CD14-positive monocyte (primary cell): ENCODE results near the gene SGCD. TPM values are rescaled to one million over a fixed set of nuclear protein-coding genes. Genes with fewer than 3 reads are reported as not detected.

Experiments
- DNase-seq, 3 donors: peaks; one replicate each; pipeline ENCODE4 v3.0.0-alpha.2; 2011 to 2022
- H2AFZ ChIP-seq: 2 replicates; pipeline ENCODE4 v1.6.0; 2012; ENCODE audit warnings: mild to moderate bottlenecking, low read depth, low read length, inconsistent platforms; ENCODE audit not compliant: insufficient read depth, poor library complexity, severe bottlenecking
- H3K27ac ChIP-seq, 2 donors: 1 replicate in 1 of 2; 2 replicates in 1 of 2; pipeline ENCODE4 v1.5.1; 2012 to 2013; ENCODE audit warnings: low read length in 2 of 2, control low read depth in 1 of 2, inconsistent platforms in 1 of 2, low read depth in 1 of 2, mild to moderate bottlenecking in 1 of 2
- H3K27me3 ChIP-seq, 2 donors: one replicate each; pipeline versions ENCODE4 v1.6.0 to v1.6.1; 2011 to 2013; ENCODE audit warnings: low read length in 2 of 2; ENCODE audit not compliant: control insufficient read depth in 2 of 2, insufficient read depth in 2 of 2
- H3K36me3 ChIP-seq, 2 donors: replicated peaks in 1 of 2; 1 replicate in 1 of 2; 2 replicates in 1 of 2; pipeline versions ENCODE4 v1.5.1 to v1.6.1; 2012 to 2013; ENCODE audit warnings: low read length in 2 of 2, control low read depth in 1 of 2, inconsistent platforms in 1 of 2, mild to moderate bottlenecking in 1 of 2; ENCODE audit not compliant: insufficient read depth in 2 of 2, control insufficient read depth in 1 of 2
- H3K4me1 ChIP-seq, 2 donors: 1 replicate in 1 of 2; 2 replicates in 1 of 2; pipeline versions ENCODE4 v1.5.1 to v1.6.1; 2012 to 2013; ENCODE audit warnings: low read length in 2 of 2, control low read depth in 1 of 2, inconsistent platforms in 1 of 2, mild to moderate bottlenecking in 1 of 2, moderate library complexity in 1 of 2; ENCODE audit not compliant: insufficient read depth in 2 of 2, control insufficient read depth in 1 of 2
- H3K4me2 ChIP-seq: replicated peaks from 2 replicates; pipeline ENCODE3; 2012; ENCODE audit warnings: low read length, moderate library complexity, mild to moderate bottlenecking; ENCODE audit not compliant: poor library complexity, severe bottlenecking; ENCODE audit errors: extremely low read depth
- H3K4me3 ChIP-seq, 3 experiments: fragments of 200-600 bp in 1 of 3; sonication (generic) in 1 of 3; replicated peaks in 1 of 3; 1 replicate in 2 of 3; 2 replicates in 1 of 3; pipeline ENCODE4 v1.5.1; 2011 to 2013; ENCODE audit warnings: low read length in 3 of 3, mild to moderate bottlenecking in 3 of 3, control low read depth in 2 of 3, low read depth in 2 of 3, inconsistent platforms in 1 of 3, moderate library complexity in 1 of 3
- H3K79me2 ChIP-seq: 2 replicates; pipeline ENCODE4 v1.6.0; 2012; ENCODE audit warnings: mild to moderate bottlenecking, control low read depth, inconsistent platforms, low read length, moderate library complexity; ENCODE audit not compliant: insufficient read depth
- H3K9ac ChIP-seq: 2 replicates; pipeline ENCODE4 v1.6.0; 2017; ENCODE audit warnings: low read length, mild to moderate bottlenecking; ENCODE audit not compliant: insufficient read depth, poor library complexity, severe bottlenecking
- H3K9me3 ChIP-seq, 2 donors: replicated peaks in 1 of 2; 1 replicate in 1 of 2; 2 replicates in 1 of 2; pipeline versions ENCODE4 v1.5.1 to v1.6.1; 2012 to 2013; ENCODE audit warnings: low read length in 2 of 2, control low read depth in 1 of 2; ENCODE audit not compliant: control insufficient read depth in 1 of 2, insufficient read depth in 1 of 2
- H4K20me1 ChIP-seq: 2 replicates; pipeline ENCODE4 v1.6.0; 2012; ENCODE audit warnings: mild to moderate bottlenecking, low read length, control low read depth, moderate library complexity; ENCODE audit not compliant: insufficient read depth
- H3K27ac Mint-ChIP-seq, 7 donors: one replicate each; pipeline ENCODE4 v1.8.0; 2020; ENCODE audit warnings: mild to moderate bottlenecking in 7 of 7, mixed read lengths in 7 of 7, moderate library complexity in 6 of 7, inconsistent platforms in 2 of 7
- H3K27me3 Mint-ChIP-seq, 3 donors: one replicate each; pipeline ENCODE4 v1.8.0; 2021 to 2022; ENCODE audit warnings: low read depth in 3 of 3, mild to moderate bottlenecking in 3 of 3, mixed read lengths in 3 of 3, moderate library complexity in 3 of 3, inconsistent platforms in 1 of 3
- H3K36me3 Mint-ChIP-seq, 2 donors: one replicate each; pipeline ENCODE4 v1.8.0; 2020; ENCODE audit warnings: mixed read lengths in 2 of 2, inconsistent platforms in 1 of 2, mild to moderate bottlenecking in 1 of 2
- H3K4me1 Mint-ChIP-seq: one replicate; pipeline ENCODE4 v1.8.0; 2020; ENCODE audit warnings: mild to moderate bottlenecking, mixed read lengths
- H3K4me3 Mint-ChIP-seq, 2 donors: one replicate each; pipeline ENCODE4 v1.8.0; 2020; ENCODE audit warnings: mild to moderate bottlenecking in 2 of 2, mixed read lengths in 2 of 2, moderate library complexity in 1 of 2
- H3K9me3 Mint-ChIP-seq, 7 donors: one replicate each; pipeline ENCODE4 v1.8.0; 2020 to 2022; ENCODE audit warnings: mixed read lengths in 7 of 7, mild to moderate bottlenecking in 6 of 7, moderate library complexity in 6 of 7, inconsistent platforms in 2 of 7
- WGBS: methylation state at CpG from one replicate; pipeline ENCODE4 v1.1.5; 2013; ENCODE audit warnings: missing lambda C conversion rate; ENCODE audit not compliant: insufficient coverage; 5-methylcytosine and 5-hydroxymethylcytosine counted together
- intact Hi-C, 2 donors: fragments of 100-400 bp; cut with micrococcal nuclease; formaldehyde crosslinking; loops; one replicate each; pipeline versions ENCODE4 v1.15.0 to v1.15.1; 2023
- polyA plus RNA-seq, 3 donors: library from polyadenylated mRNA; depleted of rRNA in 1 of 3; unstranded in 2 of 3; stranded (reverse) in 1 of 3; fragments of 300-500 nt in 2 of 3; fragments of >200 nt in 1 of 3; fragmentation: Illumina TruSeq in 2 of 3; gene quantifications; 1 replicate in 2 of 3; 2 replicates in 1 of 3; pipeline ENCODE4 v1.2.3, GENCODE V29; 2012 to 2021
- TF ChIP-seq, protein P1 (sequence below): fragments of 200-600 bp; IDR thresholded peaks from one replicate; pipeline ENCODE4 v1.8.0; 2022; ENCODE audit warnings: antibody characterized with exemption, mild to moderate bottlenecking

Gene SGCD
- polyA plus RNA-seq, 3 donors: not detected

DNA sequence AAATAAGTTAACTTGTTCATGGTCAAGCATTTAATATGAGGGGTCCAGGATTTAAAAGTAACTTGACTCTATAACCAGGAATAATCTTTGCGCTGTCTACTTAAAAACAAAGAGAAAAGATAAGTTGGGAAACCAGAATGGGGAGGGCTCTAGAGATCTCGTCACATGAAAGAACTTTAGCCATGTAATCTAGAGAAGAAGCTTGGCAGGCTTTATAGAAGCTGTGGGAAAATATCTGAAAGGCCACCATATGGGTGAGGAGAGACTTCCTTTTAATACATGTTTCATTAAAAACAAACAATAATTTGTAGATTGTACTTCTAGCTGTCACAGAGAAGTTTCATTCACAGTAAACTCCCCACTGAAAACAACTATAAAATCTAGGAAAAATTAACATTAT, 476.4 kb downstream of the SGCD start:
- Histone ChIP-seq H3K9ac (no peak overlapping the region), H3K36me3 (no peaks in the 10 kb centered on the region), H3K4me2 (no peak overlapping the region), H3K9me3 (no peaks in the 10 kb centered on the region), H3K4me1 (no peaks in the 10 kb centered on the region), H3K27ac (no peak overlapping the region), H2AFZ (no peak overlapping the region), H4K20me1 (no peaks in the 10 kb centered on the region), H3K4me3 (no peak overlapping the region), H3K79me2 (no peaks in the 10 kb centered on the region), H3K27me3 (no peaks in the 10 kb centered on the region)
- WGBS: no CpG with 5 or more reads among the region's 2 CpGs
- Mint-ChIP-seq H3K27me3 (peaks cover 0 to 5% (median 2%) of the 10 kb centered on the region in 3 donors), H3K27ac (no peak overlapping the region), H3K4me1 (no peaks in the 10 kb centered on the region), H3K4me3 (no peak overlapping the region), H3K36me3 (no peaks in the 10 kb centered on the region), H3K9me3 (peaks cover 0 to 12% (median 2%) of the 10 kb centered on the region in 7 donors)
- TF ChIP-seq, protein P1, sequence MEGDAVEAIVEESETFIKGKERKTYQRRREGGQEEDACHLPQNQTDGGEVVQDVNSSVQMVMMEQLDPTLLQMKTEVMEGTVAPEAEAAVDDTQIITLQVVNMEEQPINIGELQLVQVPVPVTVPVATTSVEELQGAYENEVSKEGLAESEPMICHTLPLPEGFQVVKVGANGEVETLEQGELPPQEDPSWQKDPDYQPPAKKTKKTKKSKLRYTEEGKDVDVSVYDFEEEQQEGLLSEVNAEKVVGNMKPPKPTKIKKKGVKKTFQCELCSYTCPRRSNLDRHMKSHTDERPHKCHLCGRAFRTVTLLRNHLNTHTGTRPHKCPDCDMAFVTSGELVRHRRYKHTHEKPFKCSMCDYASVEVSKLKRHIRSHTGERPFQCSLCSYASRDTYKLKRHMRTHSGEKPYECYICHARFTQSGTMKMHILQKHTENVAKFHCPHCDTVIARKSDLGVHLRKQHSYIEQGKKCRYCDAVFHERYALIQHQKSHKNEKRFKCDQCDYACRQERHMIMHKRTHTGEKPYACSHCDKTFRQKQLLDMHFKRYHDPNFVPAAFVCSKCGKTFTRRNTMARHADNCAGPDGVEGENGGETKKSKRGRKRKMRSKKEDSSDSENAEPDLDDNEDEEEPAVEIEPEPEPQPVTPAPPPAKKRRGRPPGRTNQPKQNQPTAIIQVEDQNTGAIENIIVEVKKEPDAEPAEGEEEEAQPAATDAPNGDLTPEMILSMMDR: no peak
- no peak for DNase-seq
- intact Hi-C loops: no loop called here

DNA sequence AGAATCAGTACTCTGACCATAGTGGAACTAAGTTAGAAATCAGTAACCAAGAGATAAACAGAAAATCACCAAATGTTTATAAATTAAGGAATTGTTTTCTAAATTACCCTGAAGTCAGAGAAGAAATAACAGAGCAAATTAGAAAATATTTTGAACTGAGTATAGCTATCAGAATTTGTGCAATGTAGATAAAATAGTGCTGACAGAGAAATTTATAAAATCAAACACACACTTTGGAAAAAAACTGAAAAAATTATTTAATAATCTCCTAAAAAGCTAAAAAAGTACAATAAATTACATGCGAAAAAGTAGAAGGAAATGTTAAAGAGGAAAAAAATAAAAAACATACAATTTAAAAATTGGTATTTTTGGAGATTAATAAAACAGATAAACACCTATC, 486.0 kb downstream of the SGCD start:
- Histone ChIP-seq H4K20me1 (no peaks in the 10 kb centered on the region), H3K9me3 (no peaks in the 10 kb centered on the region), H3K4me2 (no peak overlapping the region), H3K4me1 (no peaks in the 10 kb centered on the region), H3K9ac (no peak overlapping the region), H3K27ac (no peak overlapping the region), H3K27me3 (no peaks in the 10 kb centered on the region), H3K79me2 (no peaks in the 10 kb centered on the region), H3K4me3 (no peak overlapping the region), H3K36me3 (no peaks in the 10 kb centered on the region), H2AFZ (no peak overlapping the region)
- H3K27ac Mint-ChIP-seq: no peak overlapping the region
- no peaks in the 10 kb centered on the region for H3K4me1 Mint-ChIP-seq
- intact Hi-C loops: no loop called here
- H3K9me3 Mint-ChIP-seq: peaks cover 0 to 4% (median 2%) of the 10 kb centered on the region in 7 donors
- WGBS: no CpG with 5 or more reads among the region's 1 CpG
- no peaks in the 10 kb centered on the region for H3K36me3 Mint-ChIP-seq
- DNase-seq: no peak
- TF ChIP-seq, protein P1: no peak
- no peaks in the 10 kb centered on the region for H3K27me3 Mint-ChIP-seq
- no peak overlapping the region for H3K4me3 Mint-ChIP-seq
